Cortex of kidney (tissue), 1 donor: ENCODE results near the gene SLC6A11.

Source experiments
- DNase-seq: peaks from one replicate; lab custom pipeline; 2025; lab: John Stamatoyannopoulos, UW

Gene SLC6A11

DNA sequence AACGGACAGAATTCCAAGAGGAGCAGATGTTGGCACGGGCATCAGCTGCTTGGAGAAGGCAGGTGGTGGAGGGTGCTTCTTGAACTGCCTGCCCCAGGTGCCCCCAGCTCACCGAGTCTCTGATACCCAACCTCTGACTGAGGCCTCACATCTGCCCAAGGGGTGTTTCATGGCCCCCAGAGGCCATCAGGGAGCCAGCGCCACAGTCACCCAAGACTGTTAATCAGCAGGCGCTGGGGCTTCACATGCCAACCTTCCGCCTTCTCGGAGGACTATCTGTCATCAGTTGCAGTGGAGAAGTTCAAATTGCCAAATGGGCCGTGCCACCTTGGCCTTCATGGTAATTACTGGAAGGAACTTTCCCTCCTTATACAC is 114.6 kb downstream of the SLC6A11 start:
- no peak for DNase-seq

DNA sequence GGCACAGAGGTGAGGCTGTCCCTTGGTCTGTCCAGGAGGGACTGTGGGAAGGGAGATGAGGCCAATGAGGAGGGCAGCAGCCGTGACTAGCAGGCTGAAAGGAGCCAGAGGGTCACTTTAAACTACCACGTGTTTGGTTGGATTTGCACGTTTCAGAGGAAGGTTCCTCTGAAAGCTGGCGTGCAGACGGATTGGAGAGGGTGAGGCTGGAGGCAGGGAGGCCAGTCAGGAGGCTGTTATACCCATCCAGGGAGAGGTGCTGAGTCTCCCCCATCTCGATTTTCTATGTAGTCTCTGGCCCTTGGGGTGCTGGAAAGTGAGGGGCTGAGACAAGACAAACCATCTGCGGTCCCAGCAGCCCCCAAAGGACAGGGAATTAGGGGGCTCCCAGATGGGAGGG is 116.6 kb downstream of the SLC6A11 start:
- DNase-seq = no peak

DNA sequence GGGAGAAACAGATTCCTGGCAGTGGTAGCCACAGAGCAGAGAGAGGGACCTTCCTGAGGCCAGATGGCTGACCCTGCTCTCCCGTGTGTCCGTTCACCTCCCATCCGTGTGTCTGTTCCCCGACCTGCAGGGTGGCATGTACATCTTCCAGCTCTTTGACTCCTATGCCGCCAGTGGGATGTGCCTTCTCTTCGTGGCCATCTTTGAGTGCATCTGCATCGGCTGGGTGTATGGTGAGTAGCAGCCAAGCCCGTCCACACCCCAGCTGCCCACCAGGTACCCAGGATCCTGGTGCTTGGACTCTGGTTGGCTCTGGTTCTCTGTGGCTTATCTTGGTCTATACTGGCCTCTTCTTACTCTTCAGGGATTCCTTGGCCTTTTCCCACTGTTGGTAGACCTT is 117.0 kb downstream of the SLC6A11 start:
- no peak for DNase-seq

DNA sequence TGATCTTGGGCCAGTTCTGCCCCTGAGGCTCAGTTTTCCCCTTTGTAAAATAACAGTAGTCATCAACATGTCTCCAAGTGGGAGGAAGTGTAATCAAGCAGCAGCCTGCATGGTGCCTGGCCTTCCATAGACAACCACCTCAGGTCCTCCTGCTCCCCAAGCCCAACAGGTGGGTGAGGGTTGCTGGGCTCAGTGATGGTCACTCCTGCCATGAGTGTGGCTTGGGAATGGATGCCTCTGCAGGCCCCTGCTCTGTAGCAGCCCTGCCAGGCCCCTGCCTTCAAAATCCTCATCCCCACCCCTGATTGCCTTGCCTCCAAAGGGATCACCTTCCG is 117.4 kb downstream of the SLC6A11 start:
- DNase-seq = no peak

DNA sequence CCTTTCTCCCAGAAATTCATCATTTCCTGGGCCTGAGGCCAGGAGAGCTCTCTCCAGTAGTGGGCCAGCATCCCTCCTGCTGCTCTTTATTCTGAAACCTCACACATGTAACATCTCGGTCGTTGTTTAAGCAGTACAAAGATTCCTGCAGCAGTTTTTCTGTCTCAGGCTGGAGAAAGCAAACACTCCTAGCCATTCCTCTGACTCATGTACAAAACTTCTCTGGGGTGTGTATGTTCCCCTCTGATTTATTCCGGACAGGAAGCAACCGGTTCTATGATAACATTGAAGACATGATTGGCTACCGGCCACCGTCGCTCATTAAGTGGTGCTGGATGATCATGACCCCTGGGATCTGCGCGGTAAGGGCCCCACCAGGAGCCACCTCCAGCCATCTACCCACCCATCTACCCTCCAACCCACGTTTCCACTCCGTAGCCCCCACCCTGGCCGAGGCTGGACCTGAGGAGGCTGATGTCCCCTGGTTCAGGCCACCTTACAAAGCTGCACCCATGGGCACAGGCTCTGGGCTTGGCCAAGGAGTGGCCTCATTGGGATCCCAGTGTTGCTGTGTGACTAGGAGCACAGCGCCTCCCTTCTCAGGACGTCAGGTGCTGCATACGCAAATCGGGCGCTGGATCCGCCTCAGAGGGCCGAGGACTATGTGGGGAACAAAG is 117.9 kb downstream of the SLC6A11 start:
- no peak for DNase-seq

DNA sequence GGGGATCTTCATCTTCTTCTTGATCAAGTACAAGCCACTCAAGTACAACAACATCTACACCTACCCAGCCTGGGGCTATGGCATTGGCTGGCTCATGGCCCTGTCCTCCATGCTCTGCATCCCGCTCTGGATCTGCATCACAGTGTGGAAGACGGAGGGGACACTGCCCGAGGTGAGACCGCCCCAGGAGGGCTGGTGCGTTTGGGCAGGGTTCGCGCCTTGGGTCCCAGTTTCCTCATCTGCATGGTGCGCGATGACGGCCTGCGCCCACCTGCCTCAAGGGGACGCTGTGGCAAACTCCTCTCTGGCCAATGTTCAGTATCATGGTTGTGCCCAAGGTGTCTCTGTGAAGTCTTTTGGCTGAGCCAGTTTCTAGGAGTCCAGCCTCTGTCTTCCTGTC is 119.0 kb downstream of the SLC6A11 start:
- no peak for DNase-seq

DNA sequence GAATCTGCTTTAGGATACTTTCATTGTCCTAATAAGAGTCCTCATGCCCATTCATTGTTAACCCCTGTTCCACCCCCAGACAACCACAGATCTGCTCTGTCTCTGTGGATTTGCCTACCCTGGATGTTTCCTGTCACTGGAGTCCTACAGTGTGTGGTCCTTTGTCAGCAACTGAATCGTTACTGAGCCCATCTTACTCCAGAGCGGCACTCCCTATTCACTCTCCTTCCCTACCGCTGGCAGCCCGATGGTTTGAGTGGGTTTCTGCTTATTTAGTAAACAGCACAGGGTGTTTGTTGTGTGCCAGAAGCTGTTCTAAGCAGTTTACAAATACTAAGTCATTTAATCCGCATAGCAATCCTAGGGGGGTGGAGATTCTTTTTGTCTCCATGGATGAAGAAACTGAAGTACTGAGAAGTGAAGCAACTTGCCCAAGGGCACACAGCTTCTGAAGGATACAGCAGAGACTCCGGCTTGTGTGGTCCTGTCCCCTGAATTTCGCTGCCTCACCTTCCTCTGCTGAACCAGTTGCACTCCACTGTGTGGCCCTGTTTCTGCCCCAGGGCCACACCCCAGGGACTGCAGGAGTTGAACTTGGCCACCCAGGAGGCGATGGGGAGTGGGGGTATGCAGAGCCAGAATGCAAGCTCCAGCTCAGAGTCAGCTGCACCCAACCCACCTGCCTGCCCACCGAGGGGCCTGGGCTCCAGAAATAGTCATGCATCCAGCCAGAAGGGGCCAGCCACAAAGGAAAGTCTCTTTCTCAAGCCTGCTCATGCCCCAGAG is 120.0 kb downstream of the SLC6A11 start:
- no peak for DNase-seq

DNA sequence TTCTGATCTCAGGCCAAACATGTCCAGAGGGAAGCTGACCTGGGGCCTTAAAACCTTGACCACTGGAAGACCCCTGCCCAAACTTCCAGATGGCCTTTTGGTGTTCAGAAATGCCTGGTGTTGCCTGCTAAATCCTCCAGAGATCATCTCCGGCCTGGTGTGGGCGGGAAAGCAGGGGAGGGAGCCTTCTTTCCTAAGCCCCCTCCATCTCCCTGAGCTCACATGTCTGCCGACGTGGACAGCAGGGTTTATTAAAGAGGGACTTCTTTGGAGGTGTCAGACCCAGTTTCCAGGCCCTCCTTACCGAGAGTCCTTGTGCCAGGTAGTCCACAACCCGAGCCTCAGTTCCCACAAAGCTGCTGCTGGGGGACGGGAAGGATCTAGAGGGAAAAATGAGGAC is 120.7 kb downstream of the SLC6A11 start:
- no peak for DNase-seq

DNA sequence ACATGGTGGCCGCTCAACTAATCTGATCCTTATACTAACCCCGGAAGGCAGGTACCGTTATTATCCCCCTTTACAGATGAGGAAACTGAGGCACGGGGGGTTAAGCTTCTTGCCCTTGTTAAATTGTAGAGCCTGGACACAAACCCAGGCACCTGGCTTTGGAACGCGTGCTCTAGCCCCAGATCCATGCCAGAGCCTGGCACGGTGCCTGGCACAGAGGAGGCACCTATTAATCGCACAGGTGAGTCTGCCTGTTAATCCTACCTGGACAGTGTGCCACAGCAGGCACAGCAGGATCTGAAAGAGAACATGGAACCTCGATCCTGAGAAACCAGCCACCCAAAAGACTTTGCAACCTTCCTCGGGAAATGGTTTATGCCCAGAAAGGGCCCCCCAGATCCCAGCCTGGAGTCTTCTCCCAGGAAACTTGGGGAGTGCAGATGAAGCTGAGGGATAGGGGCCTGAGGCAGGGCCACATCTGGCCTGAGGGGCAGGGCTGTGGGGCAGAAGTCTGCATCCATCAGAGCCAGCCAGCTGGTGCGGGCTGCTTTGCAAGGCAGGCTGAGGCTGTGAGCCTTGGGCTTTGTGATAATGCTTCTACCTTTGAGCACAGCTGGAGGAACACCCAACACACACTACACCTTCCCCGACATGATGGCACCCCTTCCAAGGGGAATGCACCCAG is 121.3 kb downstream of the SLC6A11 start:
- no peak for DNase-seq

DNA sequence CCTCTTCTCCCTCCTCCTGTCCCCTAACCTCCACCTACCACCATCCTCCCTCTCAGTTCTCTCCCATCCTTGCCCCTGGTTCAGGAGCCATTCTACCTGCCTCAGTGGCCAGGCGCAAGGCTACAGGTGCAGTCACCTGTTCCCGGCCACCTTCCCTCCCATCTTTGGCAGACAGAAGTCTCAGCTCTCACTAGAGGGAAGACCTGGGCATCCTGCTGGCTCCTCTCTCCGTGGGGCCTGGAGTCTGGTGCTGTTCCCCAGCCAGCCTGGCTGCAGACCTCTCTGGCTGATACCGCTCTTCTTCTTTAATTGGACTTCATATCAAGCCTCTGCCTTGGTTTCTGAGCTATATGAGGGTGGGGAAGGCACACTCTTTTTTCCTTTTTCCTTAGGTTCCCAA is 123.5 kb downstream of the SLC6A11 start:
- no peak for DNase-seq

DNA sequence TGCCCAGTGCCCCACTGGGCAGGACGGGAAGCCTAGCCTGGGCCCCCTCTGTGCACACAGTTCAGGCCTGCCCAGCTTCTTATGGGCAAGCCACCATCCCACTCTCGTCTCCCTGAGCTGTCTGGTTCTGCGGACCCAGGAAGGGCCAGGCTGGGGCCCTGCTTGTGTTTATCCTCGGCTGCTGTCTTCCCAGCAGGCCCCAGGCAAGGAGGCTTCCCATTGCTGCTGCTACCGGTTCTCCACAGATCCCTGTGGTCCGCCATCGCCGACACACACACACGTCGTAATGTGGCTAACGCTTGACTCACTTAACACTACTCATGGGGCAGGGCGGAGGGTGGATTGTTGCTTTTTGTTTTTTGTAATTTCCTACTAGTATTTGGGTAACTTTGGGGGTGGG is 124.1 kb downstream of the SLC6A11 start:
- no peak for DNase-seq

DNA sequence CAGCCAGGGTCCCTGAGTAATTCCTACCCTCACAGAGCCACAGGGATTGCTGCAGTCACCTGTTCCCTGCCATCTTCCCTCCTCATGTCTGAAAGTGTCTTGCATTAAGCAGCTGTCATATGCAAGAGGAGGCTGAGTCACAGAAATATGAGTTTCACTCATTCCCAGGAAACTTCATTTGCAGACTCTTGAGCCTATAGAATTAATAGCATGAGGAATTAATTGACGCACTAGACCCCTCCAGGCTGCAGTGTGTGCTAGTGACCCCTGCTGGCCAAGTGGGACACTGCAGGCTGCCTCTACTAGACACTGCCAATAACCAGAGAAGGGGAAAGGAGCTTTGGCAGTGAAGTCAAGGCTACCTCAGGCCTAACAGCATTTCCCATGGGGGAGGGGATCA is 125.9 kb downstream of the SLC6A11 start:
- no peak for DNase-seq

DNA sequence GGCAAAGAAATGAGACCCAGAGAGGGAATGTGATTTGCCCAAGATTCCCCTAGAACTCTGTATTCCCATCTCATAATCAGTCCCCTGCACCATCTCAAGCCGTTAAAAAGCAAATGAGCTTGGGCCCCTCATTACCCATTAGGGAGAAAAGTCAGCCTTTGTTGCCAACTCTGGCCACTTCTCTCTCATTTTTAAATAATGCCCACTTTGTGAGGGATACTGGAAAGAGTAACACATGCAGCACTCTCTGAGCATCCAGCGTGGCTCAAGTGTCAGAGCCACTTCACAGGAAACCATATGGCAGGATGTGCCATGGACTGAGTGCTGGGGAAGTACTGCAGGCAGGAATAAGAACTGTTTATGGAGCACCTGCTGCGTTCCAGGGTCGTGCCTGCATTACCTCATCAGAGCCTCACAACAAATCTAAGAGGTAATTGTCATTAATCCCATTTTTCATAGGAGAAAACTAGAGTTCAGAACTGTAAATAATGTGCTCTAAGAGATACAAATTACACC is 126.7 kb downstream of the SLC6A11 start:
- DNase-seq = no peak

DNA sequence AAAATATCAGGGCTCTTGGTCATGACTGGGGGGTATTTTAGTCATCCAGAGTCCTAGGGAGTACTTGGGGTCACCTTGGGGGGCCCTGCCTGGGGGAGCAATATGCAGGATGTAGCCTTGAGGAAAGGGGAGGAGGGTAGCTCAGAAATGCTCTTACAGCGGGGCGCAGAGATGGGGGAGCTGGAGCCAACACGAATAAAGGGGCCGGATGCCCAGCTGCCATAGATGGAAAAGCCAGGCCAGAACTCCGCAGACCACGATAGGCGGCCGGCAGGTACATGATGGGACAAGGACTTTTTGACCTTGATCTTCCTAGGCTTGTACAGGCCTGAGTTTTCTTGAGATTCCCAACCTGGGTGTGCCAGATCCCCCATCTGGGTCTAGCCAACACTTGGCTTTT is 128.8 kb downstream of the SLC6A11 start:
- DNase-seq = no peak

DNA sequence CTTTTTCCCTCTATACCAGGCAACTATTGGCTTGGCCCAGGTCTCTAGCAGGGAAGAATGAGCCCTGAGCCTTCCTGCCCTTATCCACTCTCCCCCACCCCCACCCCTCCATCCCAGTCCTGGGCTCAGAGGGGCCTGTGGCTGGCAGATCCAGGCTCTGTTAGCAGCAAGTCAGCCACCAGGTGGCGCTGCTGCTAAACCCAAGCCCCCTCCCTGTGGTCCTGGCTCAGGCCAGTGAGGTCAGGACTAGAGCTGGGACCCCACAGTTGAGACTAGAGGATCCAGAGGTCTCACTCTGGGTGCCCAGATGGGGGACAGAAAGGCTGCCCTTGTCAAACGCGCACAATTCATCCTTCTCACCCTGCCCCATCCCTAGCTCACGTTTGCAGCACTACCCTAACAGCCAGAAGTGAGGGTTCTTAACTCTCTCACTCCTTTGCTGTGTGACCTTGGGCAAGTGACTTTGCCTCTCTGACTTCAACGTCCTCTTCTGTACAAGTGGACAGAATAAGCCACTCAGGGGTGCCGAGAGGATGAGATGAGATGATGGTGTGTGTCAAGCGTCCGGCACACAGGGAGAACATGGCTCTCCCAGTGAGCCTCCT is 129.8 kb downstream of the SLC6A11 start:
- DNase-seq = no peak

DNA sequence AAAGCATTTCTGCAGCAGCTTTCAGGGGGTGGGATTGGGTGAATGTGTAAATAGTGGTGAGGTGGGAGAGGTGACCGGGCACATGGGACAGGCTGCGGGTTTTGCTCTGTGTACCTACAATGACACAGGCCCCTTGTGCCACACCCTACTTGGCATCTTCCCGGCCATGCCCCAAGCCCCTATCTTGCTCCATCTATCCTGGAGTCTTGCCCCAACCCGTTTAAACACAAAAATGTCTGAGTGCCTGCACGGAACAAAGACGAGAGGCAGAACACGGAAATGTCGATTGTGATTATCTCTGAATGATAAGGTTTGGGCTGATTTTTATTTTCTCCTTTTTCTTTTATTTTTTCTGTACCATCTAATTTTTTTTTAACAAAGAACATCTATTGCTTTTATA is 130.5 kb downstream of the SLC6A11 start:
- DNase-seq = no peak

DNA sequence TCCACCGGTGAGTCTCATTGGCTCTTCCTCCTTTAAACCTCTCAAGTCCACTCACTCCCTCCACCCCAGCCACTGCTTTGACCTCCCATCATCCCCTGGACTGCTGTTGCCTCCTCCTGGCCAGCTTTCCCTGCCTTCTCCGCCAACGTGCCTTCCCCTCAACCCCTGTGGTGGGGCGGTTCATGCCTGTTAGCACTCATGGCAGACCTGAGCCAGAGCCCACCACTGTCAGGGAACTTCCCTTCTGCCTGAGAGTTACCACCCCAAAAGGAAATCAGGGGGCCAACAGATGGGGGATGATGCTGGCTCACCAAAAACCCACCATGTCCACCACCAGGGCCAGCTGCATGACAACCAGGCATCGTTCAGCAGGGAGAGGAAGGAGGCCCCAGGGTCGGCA is 132.3 kb downstream of the SLC6A11 start:
- DNase-seq = no peak

DNA sequence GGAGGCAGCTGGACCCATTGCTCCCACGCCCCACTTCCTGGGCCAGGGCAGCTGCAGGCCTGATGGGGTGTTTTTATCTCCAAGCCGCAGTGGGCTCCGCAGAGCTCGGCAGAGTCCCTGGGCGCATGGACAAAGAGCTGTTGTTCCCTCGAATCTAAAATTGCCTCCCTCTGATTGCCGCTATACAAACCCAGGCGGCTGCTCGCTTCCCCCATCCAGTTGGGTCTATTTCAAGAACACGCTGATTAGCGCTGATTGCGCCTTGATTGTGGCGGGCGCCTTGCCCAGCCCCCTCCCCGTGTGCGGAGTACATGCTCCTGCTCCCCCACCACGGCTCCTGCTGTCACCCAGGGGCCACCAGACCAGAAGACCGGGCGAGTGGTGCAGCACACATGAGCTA is 133.2 kb downstream of the SLC6A11 start:
- no peak for DNase-seq

DNA sequence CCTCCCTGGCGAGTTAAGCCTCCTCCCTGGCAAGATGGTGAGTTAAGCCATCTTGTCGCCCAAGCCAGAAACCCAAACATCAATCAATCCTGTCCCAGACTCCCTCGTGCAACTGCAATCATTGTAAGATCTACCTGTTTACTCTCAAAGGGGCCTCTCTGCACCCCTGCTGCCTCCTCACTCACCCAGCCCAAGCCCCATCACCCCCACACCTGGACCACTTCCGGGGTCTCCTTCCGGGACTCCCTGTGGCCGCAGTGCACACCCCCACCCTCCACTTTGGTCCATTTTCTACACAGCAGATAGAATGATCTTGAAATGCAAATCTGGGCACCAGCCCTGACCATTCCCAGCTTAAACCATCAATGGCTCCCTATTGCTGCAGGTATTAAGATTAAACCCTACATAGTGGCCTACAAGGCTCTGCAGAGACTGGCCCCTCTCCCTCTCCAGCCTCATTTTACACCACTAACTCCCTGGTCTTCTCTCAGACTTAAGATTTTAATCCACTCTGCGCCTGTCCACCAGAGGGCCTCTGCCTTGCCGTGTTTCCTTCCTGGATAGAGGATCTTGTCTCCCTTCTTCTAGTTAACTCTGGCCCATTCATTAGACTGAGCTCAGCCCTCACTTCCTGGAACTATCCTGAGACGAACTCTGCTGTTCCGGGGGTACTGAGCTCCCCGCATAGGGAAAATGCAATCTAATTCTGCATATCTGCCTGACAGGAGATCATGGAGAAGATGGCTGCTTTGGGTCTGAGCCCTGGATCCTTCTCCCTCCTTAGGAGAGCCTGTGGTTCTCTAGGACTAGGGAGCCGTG is 134.7 kb downstream of the SLC6A11 start:
- no peak for DNase-seq

DNA sequence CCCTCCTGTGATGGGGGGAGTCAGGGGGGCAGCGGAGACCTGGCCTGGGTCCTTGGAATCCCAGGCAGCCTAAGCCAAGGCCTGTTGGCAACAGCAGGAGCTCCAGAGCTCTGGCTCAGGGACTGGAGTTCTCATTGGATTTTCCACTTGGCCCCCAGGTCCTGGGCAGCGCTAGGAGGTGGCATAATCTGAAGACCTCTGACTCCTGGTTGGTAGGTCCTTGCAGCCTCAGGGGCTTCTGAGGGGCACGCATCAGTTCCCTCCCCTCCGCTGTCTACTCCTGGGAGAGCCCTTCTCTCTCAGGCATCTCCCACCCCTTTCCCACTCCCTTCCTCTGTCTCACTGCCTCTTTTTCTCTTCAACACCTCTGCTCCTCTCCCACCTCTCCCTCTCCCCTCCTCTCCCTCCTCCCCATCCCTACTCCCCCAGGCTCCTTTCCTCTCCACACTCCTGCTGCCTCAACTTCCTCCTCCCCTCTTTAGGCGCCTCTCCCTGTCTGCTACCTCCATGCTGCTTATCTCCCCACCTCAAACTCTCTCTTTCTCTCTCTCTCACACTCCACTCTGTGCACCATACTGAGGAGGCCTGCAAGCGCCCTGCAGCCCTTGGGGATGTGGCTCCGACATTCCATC is 135.4 kb downstream of the SLC6A11 start:
- DNase-seq = no peak

DNA sequence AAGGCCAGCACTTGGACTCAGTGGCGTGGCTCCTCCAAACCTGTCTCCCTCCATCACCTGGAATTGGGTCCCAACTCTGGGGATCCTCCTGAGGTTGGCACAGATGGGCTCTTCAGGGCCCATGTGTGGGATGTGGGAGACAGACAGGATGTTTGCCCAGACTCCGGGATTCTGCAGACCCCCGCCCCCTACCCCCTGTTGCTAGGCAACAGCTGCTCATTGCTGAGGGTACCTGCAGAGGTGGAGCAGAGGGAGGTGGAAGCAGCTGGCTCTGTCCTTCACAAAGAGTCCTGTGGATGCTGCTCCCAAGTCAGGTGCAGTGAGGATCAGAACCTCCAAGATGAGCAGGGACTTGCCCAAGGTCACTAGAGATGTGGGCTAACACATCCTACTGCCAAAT is 136.5 kb downstream of the SLC6A11 start:
- no peak for DNase-seq
